Measurements from ENCODE around the gene IKZF4. TPM values are rescaled to one million over a fixed set of nuclear protein-coding genes. Genes with fewer than 3 reads are reported as not detected.

Gene IKZF4
- total and polyA plus RNA-seq, 2 of the 8 experiments (the other 6 are each of a cell fraction or from before 2014, with no cell fraction given) = 8.0 to 13.3 TPM

GRCh38 chr12:56011509-56012090 lies 9.2 kb upstream of the IKZF4 start:
- Histone ChIP-seq H2BK20ac (ENCODE audit: low read length) (no peak overlapping the region), H3K23me2 (ENCODE audit: low read depth, low read length) (peaks cover 9% of the 10 kb centered on the region), H3K9me3 (ENCODE audit: insufficient read depth in 2 of 2, low read depth in 1 of 2, low read length in 1 of 2) (no peaks in the 10 kb centered on the region), H3K79me2 (ENCODE audit: control insufficient read depth in 1 of 2, insufficient read depth in 2 of 2, low read length in 2 of 2) (no peaks in the 10 kb centered on the region), H3K4ac (replicated peaks; ENCODE audit: insufficient read length, low read depth, low read length) (no peak overlapping the region), H3K4me1 (replicated peaks in 1 of 4; ENCODE audit: control insufficient read depth in 3 of 4, insufficient read depth in 4 of 4, low read length in 3 of 4) (peaks cover 0 to 4% (median 2%) of the 10 kb centered on the region in 4 experiments; a peak in 3 of 7 replicates), H2BK120ac (replicated peaks; ENCODE audit: low read depth, low read length) (no peak overlapping the region), H3K4me3 (ENCODE audit: extremely low read depth in 1 of 4, insufficient read depth in 2 of 4, low read depth in 3 of 4, low read length in 4 of 4) (no peak overlapping the region), H4K8ac (ENCODE audit: extremely low read depth, insufficient read depth, low read length) (no peak overlapping the region), H2AFZ (ENCODE audit: low read length) (no peak overlapping the region), H2BK12ac (ENCODE audit: low read depth, low read length) (no peak overlapping the region), H4K91ac (replicated peaks; ENCODE audit: insufficient read length, low read length) (no peak overlapping the region), H2BK15ac (ENCODE audit: low read length) (no peak overlapping the region), H3K27me3 (replicated peaks in 1 of 4; ENCODE audit: control insufficient read depth in 3 of 4, extremely low read depth in 1 of 4, insufficient read depth in 3 of 4, low read length in 3 of 4) (no peaks in the 10 kb centered on the region), H3K4me2 (ENCODE audit: insufficient read depth in 1 of 2, low read depth in 2 of 2, low read length in 2 of 2) (no peak overlapping the region), H4K5ac (ENCODE audit: insufficient read length, low read depth, low read length) (no peak overlapping the region), H3K56ac (replicated peaks; ENCODE audit: insufficient read length, low read depth, low read length) (no peak overlapping the region), H4K20me1 (replicated peaks in 1 of 2; ENCODE audit: control insufficient read depth in 1 of 2, insufficient read depth in 2 of 2, low read length in 2 of 2) (no peaks in the 10 kb centered on the region), H3K18ac (ENCODE audit: extremely low read depth, low read length) (no peak overlapping the region), H2AK5ac (ENCODE audit: low read depth, low read length) (no peak overlapping the region), H3K9ac (replicated peaks in 1 of 4; ENCODE audit: extremely low read depth in 1 of 4, low read depth in 3 of 4, low read length in 3 of 4) (no peak overlapping the region), H3K14ac (ENCODE audit: insufficient read length) (no peak overlapping the region), H2BK5ac (ENCODE audit: low read depth, low read length) (no peak overlapping the region), H3K79me1 (ENCODE audit: low read depth, low read length) (0 out of 2 replicates have a peak, but pooled peaks cover 2% of the 10 kb centered on the region), H3K27ac (ENCODE audit: low read depth, low read length) (no peak overlapping the region), H3K23ac (ENCODE audit: insufficient read length) (no peak overlapping the region), H3K36me3 (ENCODE audit: control insufficient read depth in 2 of 4, insufficient read depth in 4 of 4, low read length in 3 of 4) (no peaks in the 10 kb centered on the region)
- DNase-seq (ENCODE audit: low read depth in 1 of 2, low spot score in 2 of 2) (no peak), FAIRE-seq (no peak)
- WGBS, 2 experiments (ENCODE audit: extremely low coverage in 1 of 2, insufficient coverage in 1 of 2, insufficient read length in 1 of 2, insufficient replicate concordance in 2 of 2, low coverage in 1 of 2, low lambda C conversion rate in 2 of 2, missing lambda C conversion rate in 1 of 2) = 89% methylated on average over 2 of the region's 2 CpGs; no CpG with 5 or more reads in 1 of the 2 experiments
- ChIA-PET CTCF (ENCODE audit: partially characterized antibody) (interaction anchor here (1.0 to 4.0 kb wide), 6 partner anchors 10 to 273 kb away, joined by 3 to 20 read pairs (median 6); partner anchors contain the start of gene SUOX), POLR2A (ENCODE audit: partially characterized antibody) (interaction anchor here (0.6 to 6.9 kb wide), 5 partner anchors 10 to 273 kb away, joined by 3 to 82 read pairs (median 5); partner anchors contain the start of genes IKZF4 and SUOX)
- no peak for TF ChIP-seq USF2 (IDR thresholded peaks at IDR 0.05; ENCODE audit: low read length)
- TF ChIP-seq NRF1 (IDR thresholded peaks at IDR 0.05; ENCODE audit: low read depth, low read length) = no peak
- TF ChIP-seq KDM5A (IDR thresholded peaks at IDR 0.05; ENCODE audit: low read length) = no peak
- TF ChIP-seq GTF2F1 (IDR thresholded peaks at IDR 0.05; ENCODE audit: borderline replicate concordance, low read depth, low read length) = no peak
- TF ChIP-seq PHF8 (conservative IDR thresholded peaks at IDR 0.05; ENCODE audit: low read depth, low read length) = no peak
- no peak for TF ChIP-seq CHD1 (IDR thresholded peaks at IDR 0.05; ENCODE audit: low read depth, low read length)
- no peak for TF ChIP-seq KDM4A (IDR thresholded peaks at IDR 0.05; ENCODE audit: low read depth, low read length, severe bottlenecking)
- TF ChIP-seq RXRA (IDR thresholded peaks at IDR 0.05; ENCODE audit: insufficient read depth, low read depth, low read length) = no peak
- no peak for TF ChIP-seq BCL11A (IDR thresholded peaks at IDR 0.05; ENCODE audit: low read depth in 2 of 2, low read length in 2 of 2)
- TF ChIP-seq BRCA1 (IDR thresholded peaks at IDR 0.05; ENCODE audit: low read depth, low read length) = no peak

Data from H1 (cell line).